PC-9 (cell line): Measurements from ENCODE around the gene DIAPH3.

ENCODE experiments used
- CTCF ChIP-seq: fragments of 200-600 bp; sonication (generic); conservative IDR thresholded peaks from 2 replicates; pipeline ENCODE4 v1.6.1; 2017; ENCODE audit warnings: mixed run types, antibody characterized with exemption, mild to moderate bottlenecking, moderate library complexity
- EZH2 ChIP-seq: fragments of 200-600 bp; sonication (generic); IDR thresholded peaks from 2 replicates; pipeline ENCODE4 v1.8.0; 2017; ENCODE audit warnings: antibody characterized with exemption, low read depth

GRCh38 chr13:59835569-59835968, 328.2 kb downstream of the DIAPH3 start:
- no peak for TF ChIP-seq CTCF
- TF ChIP-seq EZH2 = no peak
